ENCODE data around the gene MAPK7. TPM values are rescaled to one million over a fixed set of nuclear protein-coding genes. Genes with fewer than 3 reads are reported as not detected.

MAPK7 gene
- total RNA-seq, 1 experiment from 2014 or later: 11.5 TPM

- no peak for DNase-seq (ENCODE audit: low spot score)
Measured at GRCh38 chr17:19399750-19400450, 21.6 kb downstream of the MAPK7 start.

GRCh38 chr17:19401321-19402010 lies 23.2 kb downstream of the MAPK7 start:
- DNase-seq (ENCODE audit: low spot score): no peak

- DNase-seq (ENCODE audit: low spot score): no peak
Measured at GRCh38 chr17:19402171-19402570, 23.9 kb downstream of the MAPK7 start.

GRCh38 chr17:19403021-19403420 lies 24.7 kb downstream of the MAPK7 start:
- no peak for DNase-seq (ENCODE audit: low spot score)

GRCh38 chr17:19404264-19404663 lies 26.0 kb downstream of the MAPK7 start:
- no peak for DNase-seq (ENCODE audit: low spot score)

- no peak for DNase-seq (ENCODE audit: low spot score)
Measured at GRCh38 chr17:19405114-19405513, 26.8 kb downstream of the MAPK7 start.

GRCh38 chr17:19407601-19408345 lies 29.5 kb downstream of the MAPK7 start:
- DNase-seq (ENCODE audit: low spot score): no peak

GRCh38 chr17:19408346-19408710 lies 30.0 kb downstream of the MAPK7 start:
- no peak for DNase-seq (ENCODE audit: low spot score)

GRCh38 chr17:19409066-19409465 lies 30.8 kb downstream of the MAPK7 start:
- DNase-seq (ENCODE audit: low spot score): no peak

- DNase-seq (ENCODE audit: low spot score): peak; percentile 59
Measured at GRCh38 chr17:19409509-19409908, 31.2 kb downstream of the MAPK7 start.

- no peak for DNase-seq (ENCODE audit: low spot score)
Measured at GRCh38 chr17:19410091-19410490, 31.8 kb downstream of the MAPK7 start.

- DNase-seq (ENCODE audit: low spot score): peak; percentile 21
Measured at GRCh38 chr17:19410875-19411620, 32.8 kb downstream of the MAPK7 start, which contains the start of gene RNF112. RNF112 (plus strand) TSS chr17:19411232; CDS start chr17:19411409, 177 bp downstream.

GRCh38 chr17:19411631-19412030 lies 33.3 kb downstream of the MAPK7 start:
- no peak for DNase-seq (ENCODE audit: low spot score)

- DNase-seq (ENCODE audit: low spot score): no peak
Measured at GRCh38 chr17:19412510-19412909, 34.2 kb downstream of the MAPK7 start.

GRCh38 chr17:19412984-19413383 lies 34.7 kb downstream of the MAPK7 start:
- no peak for DNase-seq (ENCODE audit: low spot score)

- DNase-seq (ENCODE audit: low spot score): no peak
Measured at GRCh38 chr17:19413761-19414160, 35.5 kb downstream of the MAPK7 start.

GRCh38 chr17:19414396-19415280 lies 36.3 kb downstream of the MAPK7 start:
- no peak for DNase-seq (ENCODE audit: low spot score)

- no peak for DNase-seq (ENCODE audit: low spot score)
Measured at GRCh38 chr17:19415311-19415710, 37.0 kb downstream of the MAPK7 start.

GRCh38 chr17:19415806-19416775 lies 37.8 kb downstream of the MAPK7 start:
- no peak for DNase-seq (ENCODE audit: low spot score)

GRCh38 chr17:19417611-19418010 lies 39.3 kb downstream of the MAPK7 start:
- peak; percentile 24 for DNase-seq (ENCODE audit: low spot score)

Measured in A172 (cell line).